T-helper 22 cell (primary cell): ENCODE measurements around the gene APC2.
"Not testable (repeated sequence)": the region's sequence is repeated elsewhere in the genome, so short reads cannot be mapped to it uniquely, and the experiment has no call there.

Source experiments
- DNase-seq: peaks from one replicate; pipeline ENCODE4 v3.0.0-alpha.2; 2020; ENCODE audit warnings: low read depth

APC2 gene

GRCh38 chr19:1430246-1430645 is 19.7 kb upstream of the APC2 start:
- DNase-seq, result no peak

DNA sequence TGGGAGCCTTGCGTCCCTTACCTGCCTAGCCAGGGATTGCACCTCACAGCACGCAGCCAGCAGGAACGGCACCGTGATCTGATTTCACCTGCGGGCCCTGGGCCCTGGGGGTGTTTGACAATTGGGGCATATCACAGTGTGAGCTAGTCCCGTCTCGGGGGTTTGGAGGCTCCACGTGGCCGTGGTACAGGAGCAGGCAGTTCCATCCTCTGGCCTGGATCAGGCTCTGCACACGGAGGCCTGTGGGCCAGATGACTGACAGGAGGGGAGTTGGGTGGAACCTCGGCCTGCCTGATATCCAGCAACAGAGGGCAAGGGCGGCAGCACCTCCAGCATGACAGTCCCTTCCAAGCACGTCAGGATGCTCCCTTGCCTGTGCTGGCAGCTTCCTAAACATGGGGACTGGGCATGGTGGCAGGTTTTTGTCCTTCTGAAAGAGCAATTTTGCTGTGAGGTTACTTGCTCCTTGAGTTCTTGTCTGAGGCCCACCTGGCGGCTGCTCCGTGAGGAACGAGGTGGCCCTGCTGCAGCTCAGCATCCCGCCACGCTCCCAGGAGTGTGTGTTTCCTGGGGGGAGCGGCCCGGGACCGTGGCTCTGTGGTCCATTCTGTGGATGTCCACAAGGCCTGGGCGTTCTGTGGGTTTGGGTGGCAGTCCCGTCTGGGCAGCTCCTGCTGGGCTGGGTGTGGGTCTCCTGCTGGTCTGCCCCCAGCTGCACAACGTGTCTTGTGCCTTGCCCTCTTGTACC is 18.0 kb upstream of the APC2 start:
- DNase-seq, result no peak

GRCh38 chr19:1432507-1432887 is 17.4 kb upstream of the APC2 start:
- no peak for DNase-seq

- no peak for DNase-seq
Measured at GRCh38 chr19:1433119-1434039, 16.5 kb upstream of the APC2 start.

DNA sequence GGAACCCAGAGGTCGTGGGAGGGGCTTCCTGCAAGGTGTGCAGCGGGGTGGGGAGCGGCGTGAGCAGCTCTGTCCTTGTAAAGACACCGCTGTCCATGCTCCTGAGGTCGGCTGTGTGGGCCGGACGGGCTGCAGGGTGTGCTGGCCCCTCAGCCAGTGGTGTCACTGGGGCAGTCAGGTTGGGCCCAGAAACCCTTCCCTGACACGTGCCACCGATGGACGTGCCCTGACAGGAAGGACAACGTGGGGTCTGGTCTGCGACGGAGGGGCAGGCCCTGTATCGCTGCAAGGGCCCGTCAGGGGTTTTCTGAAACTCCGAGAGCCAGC is 15.9 kb upstream of the APC2 start:
- no peak for DNase-seq

- DNase-seq, result no peak
Measured at GRCh38 chr19:1434577-1435060, 15.3 kb upstream of the APC2 start.

DNA sequence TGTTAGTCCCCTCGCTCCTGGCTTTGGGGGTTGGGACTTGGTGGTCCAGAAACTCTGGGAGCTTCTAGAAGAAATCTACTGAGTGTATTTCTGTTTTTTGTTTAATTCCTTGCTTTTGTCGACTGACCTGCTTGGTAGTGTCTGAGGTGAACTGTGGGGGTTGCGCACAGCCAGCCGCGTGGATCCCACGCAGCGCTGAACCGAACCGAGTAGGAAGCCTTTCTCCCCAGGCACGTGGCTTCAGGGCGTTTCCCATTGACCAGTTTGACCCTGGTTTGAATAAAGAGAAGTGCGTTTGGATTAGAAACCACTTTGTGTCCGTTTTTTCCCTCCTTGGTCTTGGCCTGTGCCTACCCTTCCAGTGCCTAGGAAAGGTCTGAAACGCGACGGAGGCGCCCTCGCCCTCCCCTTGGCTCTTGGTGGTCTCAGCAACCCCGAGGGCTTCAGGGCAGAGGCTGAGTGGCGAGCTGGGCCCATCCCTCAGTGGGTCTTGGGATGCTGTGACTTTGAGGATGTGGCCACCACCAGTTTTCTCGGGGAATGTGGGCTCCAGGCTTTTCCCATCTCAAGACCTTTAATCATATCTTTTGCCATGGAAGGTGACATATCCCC is 14.4 kb upstream of the APC2 start:
- DNase-seq, result no peak

DNA sequence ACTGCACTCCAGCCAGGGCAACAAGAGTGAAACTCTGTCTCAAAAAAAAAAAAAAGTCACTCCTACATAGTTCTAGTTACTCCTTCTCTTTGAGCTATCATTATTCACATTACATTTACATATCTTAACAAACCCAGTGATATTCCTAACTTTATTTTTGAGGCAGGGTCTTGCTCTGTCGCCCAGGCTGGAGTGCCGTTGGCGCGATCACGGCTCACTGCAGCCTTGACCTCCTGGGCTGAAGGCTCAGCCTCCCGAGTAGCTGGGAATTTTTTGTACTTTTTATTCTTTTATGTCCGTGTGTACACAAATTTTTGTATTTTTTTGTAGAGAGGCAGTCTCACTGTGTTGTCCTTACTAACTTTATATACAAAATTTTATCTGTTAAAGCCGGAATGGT is 12.3 kb upstream of the APC2 start:
- no peak for DNase-seq

GRCh38 chr19:1438035-1438932 is 11.6 kb upstream of the APC2 start, which contains the start of gene RPS15:
Gene RPS15, plus strand, starts transcription at chr19:1438396. Its CDS starts 30 bp downstream, at chr19:1438426.
- peak; percentile 90 for DNase-seq

GRCh38 chr19:1438933-1439354 is 11.0 kb upstream of the APC2 start:
- DNase-seq, result no peak

GRCh38 chr19:1439525-1440417 is 10.2 kb upstream of the APC2 start:
- not testable (repeated sequence) for DNase-seq

DNA sequence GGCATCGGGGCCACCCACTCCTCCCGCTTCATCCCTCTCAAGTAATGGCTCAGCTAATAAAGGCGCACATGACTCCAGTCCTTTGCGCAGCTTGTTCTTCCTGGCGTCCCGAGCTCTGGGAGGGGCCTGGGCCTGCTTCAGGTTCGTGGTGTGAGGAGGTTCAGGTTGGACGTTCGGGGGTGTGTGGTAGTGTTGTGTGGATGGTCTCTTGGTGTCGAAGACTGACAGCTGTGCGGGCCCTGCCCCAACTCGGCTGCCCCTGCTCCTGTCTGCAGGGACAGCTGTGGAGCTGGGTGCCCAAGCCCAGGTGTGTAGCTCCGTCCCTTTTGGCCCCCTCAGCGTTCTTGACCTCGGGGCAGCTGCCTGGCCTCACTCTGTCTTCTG is 9.5 kb upstream of the APC2 start:
- DNase-seq, result no peak

DNA sequence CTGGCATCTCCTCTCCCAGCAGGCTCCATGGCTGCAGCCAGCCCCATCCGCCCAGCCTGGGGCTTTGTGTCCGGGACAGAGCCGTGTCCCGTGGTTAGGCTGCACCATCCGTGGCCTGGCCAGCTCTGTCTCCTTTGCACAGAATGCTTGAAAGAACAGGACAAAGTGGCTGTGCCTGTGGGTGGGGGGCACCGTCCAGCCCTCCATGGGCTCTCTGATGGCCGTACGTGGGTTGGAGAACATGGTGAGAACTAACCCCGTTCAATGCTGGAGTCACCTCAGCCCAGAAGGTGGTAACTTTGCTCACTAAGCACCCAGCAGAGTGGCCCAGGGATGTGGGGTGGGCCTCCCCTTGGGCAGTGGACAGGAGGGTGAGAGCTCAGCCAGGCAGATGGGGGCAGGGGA is 8.9 kb upstream of the APC2 start:
- no peak for DNase-seq

- no peak for DNase-seq
Measured at GRCh38 chr19:1441677-1442438, 8.1 kb upstream of the APC2 start.

DNA sequence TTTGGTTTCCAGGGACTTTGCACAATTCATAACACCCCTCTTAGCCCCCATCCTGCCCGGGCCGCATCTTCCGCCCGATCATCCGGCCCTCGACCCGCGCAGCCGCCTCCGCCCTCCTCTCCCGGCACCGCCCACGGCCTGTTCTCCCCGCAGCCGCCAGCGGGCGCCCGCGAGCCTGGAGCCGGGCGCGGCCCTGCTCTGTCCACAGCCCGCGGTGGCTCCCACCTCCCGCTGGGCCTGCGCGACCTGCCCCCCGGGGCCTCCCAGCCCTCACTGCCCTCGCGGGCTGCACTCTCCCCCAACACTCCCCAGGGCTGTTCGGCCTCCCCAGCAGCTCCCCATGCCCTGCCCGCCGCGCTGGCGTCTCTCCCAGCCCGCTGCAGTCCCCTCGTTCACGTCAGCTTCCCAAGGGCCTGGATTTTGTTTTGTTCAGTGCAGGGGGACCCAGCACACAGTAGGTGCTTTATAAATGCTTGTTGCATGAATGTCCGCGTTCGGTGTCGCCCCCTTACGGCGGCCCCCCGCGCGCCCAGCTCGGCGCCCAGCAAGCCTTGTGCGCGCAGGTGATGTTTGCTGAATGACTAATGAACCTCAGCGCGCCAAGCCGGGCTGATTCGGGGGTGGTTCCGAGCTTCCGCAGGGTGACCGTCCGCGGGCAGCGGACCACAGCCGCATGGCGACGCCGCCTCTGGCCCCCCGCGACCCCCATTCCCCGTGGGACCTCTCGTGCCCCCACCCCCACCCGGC is 4.6 kb upstream of the APC2 start:
- peak; percentile 43 for DNase-seq

- no peak for DNase-seq
Measured at GRCh38 chr19:1445932-1446712, 3.8 kb upstream of the APC2 start.

DNA sequence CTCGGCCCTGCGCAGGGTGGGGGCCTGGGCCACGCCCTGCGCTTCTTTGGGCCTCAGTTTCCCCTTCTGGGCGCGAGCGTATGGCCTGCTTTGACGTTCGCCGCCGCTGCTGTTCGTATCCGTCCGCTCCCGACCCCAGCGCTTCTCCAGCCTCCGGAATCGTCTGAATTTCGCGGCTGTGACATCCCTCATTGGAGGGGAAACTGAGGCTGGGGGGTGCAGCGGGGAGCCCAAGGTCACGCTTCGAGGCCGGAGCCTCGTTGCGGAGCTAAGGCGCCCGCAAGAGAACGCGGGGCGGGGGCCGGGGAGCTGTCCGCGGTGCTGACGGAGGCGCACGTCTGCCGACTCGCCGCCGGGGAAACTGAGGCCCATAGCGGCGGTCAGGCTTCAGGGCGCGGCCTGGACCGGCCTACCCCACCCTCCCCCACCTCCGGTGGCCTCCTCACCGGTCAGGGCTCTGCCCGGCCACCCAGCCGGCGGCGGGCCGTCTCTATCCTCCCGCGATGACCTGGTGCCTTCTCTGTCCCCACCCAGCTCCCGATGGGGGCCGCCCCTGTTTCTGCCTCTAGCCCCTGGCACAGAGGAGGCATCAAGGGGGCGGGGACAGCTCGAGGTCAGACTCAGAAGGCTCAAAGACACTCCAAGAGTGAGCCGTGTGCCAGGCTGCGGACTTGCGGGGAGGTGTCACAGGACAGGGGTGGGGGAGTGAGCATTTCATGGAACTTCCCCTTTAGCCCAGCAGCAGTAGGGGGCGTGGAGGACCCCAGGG is 3.0 kb upstream of the APC2 start:
- DNase-seq, result no peak

- no peak for DNase-seq
Measured at GRCh38 chr19:1447504-1447903, 2.4 kb upstream of the APC2 start.
